OCI-LY1 (cell line): ENCODE data around the gene ADAM12.

Source experiments
- CTCF ChIP-seq: fragments of 200-600 bp; sonication (generic), shearing (Covaris generic); IDR thresholded peaks from 2 replicates; pipeline ENCODE4 v1.5.1; 2017; ENCODE audit warnings: mild to moderate bottlenecking, antibody characterized with exemption, low read length, moderate library complexity, mixed read lengths
- EZH2 ChIP-seq: fragments of 200-600 bp; sonication (generic), shearing (Covaris generic); IDR thresholded peaks from 2 replicates; pipeline ENCODE4 v1.8.0; 2017; ENCODE audit warnings: borderline replicate concordance, mixed run types, mild to moderate bottlenecking, antibody characterized with exemption, low read length, moderate library complexity, mixed read lengths

DNA sequence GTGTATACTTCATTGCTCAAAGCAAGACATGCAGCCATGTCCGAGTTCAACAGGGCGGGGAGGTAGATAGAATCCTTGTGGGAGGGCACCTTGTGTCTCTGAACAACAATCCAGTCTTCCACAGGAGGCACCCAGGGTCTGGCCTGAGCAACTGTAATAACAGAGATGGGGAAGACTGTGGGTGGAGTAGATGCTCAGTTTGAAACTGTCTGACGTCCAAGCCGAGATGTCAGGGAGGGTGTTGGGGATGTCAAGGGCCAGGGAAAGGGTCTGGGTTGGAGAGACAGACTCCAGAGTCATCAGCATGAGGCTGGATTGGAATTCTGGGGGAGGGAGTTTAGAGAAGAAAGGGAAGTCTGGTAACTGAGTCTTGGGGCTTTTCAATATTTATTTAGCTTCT lies 403.9 kb downstream of the ADAM12 start:
- TF ChIP-seq EZH2 (no peak), CTCF (no peak)
